Central memory CD8-positive, alpha-beta T cell (primary cell): ENCODE data around the gene MGAT4B.
A peak's percentile ranks its signal among the peaks of the same experiment; 100 is the strongest.

Experiments used
- ATAC-seq: fragments of 150-1000 bp; cut with Tn5 transposase; replicated peaks from 2 replicates; pipeline ENCODE4 v1.10.0; 2022; ENCODE audit warnings: mild to moderate bottlenecking, moderate FRiP score, moderate number of reproducible peaks; ENCODE audit not compliant: poor library complexity, severe bottlenecking; ENCODE audit errors: extremely low read depth
- DNase-seq, 2 donors: peaks; one replicate each; pipeline ENCODE4 v3.0.0; 2021; ENCODE audit warnings: low spot score in 2 of 2
- H3K27ac Mint-ChIP-seq: one replicate; pipeline ENCODE4 v1.8.0; 2022; ENCODE audit warnings: low read depth, mild to moderate bottlenecking, moderate library complexity, mixed read lengths
- H3K27me3 Mint-ChIP-seq: one replicate; pipeline ENCODE4 v1.8.0; 2022; ENCODE audit warnings: mixed read lengths
- H3K36me3 Mint-ChIP-seq: one replicate; pipeline ENCODE4 v1.8.0; 2022; ENCODE audit warnings: mild to moderate bottlenecking, moderate library complexity, mixed read lengths; ENCODE audit not compliant: insufficient read depth
- H3K4me1 Mint-ChIP-seq: one replicate; pipeline ENCODE4 v1.8.0; 2022; ENCODE audit warnings: mixed read lengths
- H3K4me3 Mint-ChIP-seq: one replicate; pipeline ENCODE4 v1.8.0; 2022; ENCODE audit warnings: mild to moderate bottlenecking, moderate library complexity, mixed read lengths
- H3K9me3 Mint-ChIP-seq: one replicate; pipeline ENCODE4 v1.8.0; 2022; ENCODE audit warnings: mixed read lengths

The MGAT4B gene

DNA sequence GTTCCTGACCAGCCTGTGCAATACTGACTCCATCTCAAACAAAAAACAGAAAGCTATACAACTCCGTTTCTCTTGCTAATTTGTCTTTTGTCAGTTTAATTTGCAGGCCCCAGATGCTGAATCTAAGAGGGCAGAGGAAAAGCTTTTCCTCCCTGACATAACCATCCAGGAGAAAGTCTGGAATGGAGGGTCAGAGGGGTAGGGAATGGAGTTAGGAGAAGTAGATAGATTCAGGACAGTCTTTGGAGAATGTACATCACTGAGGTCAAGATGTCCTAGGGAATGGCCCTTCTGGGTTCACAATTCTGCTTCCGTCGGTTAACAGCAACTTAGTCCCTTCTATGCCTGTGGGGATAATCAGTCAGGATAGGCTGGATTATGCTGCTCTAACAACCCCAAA is 7.4 kb upstream of the MGAT4B start:
- peaks cover 7% of the 10 kb centered on the region for H3K36me3 Mint-ChIP-seq
- H3K4me1 Mint-ChIP-seq, result peaks cover 12% of the 10 kb centered on the region
- no peak for DNase-seq
- H3K27ac Mint-ChIP-seq, result no peak overlapping the region
- H3K4me3 Mint-ChIP-seq, result no peak overlapping the region
- no peak for ATAC-seq
- H3K9me3 Mint-ChIP-seq, result no peaks in the 10 kb centered on the region
- H3K27me3 Mint-ChIP-seq, result no peaks in the 10 kb centered on the region

DNA sequence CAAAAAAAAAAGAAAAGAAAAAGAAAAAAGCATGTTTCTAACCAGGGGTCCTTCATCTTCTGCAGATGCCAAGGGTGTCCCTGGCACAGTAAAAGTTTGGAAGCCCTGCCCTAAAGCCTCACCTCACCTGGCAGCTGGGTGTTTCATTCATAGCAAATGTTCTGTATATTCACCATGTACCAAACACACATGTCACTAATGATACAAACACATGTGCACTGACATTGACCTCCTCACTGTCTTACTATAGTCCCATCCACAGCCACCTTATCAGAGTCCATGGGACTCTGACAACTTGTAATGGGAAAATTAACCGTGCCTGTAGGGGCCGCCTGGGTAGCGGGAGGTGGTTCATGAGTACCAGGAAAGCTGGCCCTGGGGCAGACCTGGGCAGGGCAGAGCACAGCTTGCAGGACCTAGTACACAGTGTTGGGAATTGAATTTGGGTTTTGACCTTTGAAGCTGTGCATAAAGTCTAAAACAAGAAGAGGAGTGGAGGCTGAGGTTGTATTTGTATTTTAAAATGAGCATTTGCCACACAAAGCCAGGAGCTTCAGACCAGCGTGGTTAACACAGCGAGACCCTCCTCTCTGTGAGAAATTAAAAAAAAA is 6.4 kb upstream of the MGAT4B start:
- H3K4me3 Mint-ChIP-seq, result no peak overlapping the region
- ATAC-seq, result no peak

DNA sequence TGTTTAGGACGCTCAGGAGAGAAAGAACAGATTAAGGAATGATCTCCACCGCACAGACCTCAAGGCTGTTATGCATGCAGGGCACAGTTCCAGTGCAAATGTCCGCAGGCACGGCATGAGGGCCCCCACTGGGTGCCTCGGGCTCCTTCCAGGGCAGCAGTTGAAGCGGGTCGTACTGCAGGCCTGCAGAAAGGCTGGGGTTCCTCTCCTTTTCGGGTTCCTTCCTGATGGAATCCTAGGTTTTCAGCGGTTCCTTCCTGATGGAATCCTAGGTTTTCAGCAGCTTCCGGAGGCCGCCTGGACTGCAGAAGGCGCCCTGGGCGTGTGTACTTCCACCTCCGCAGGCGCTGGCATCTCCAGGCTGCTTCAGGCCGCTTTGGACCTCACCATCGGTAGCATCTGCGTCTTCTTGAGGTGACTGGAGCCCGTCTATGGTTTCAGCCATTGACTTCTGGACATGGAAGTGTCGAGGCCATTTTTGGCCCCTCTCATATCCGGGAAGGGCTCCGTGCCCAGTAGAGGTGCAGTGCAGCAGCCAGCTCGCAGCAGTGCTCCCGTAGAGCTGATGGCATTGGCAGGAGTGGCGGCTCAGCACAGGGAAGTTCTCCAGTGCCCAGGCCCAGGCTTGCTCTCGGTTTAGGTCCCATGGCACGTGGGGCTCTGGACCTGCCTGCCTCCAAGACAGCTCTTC is 5.6 kb upstream of the MGAT4B start:
- H3K27me3 Mint-ChIP-seq, result no peaks in the 10 kb centered on the region
- H3K36me3 Mint-ChIP-seq, result peaks cover 2% of the 10 kb centered on the region
- H3K9me3 Mint-ChIP-seq, result no peaks in the 10 kb centered on the region
- no peak for DNase-seq
- no peak overlapping the region for H3K27ac Mint-ChIP-seq
- H3K4me3 Mint-ChIP-seq, result no peak overlapping the region
- no peaks in the 10 kb centered on the region for H3K4me1 Mint-ChIP-seq
- ATAC-seq, result no peak

More for the DNA sequence above, 6.4 kb upstream of the MGAT4B start:
- DNase-seq, result no peak
- H3K27ac Mint-ChIP-seq, result no peak overlapping the region
- H3K9me3 Mint-ChIP-seq, result no peaks in the 10 kb centered on the region
- H3K27me3 Mint-ChIP-seq, result no peaks in the 10 kb centered on the region
- peaks cover 3% of the 10 kb centered on the region for H3K36me3 Mint-ChIP-seq
- H3K4me1 Mint-ChIP-seq, result peaks cover 3% of the 10 kb centered on the region

DNA sequence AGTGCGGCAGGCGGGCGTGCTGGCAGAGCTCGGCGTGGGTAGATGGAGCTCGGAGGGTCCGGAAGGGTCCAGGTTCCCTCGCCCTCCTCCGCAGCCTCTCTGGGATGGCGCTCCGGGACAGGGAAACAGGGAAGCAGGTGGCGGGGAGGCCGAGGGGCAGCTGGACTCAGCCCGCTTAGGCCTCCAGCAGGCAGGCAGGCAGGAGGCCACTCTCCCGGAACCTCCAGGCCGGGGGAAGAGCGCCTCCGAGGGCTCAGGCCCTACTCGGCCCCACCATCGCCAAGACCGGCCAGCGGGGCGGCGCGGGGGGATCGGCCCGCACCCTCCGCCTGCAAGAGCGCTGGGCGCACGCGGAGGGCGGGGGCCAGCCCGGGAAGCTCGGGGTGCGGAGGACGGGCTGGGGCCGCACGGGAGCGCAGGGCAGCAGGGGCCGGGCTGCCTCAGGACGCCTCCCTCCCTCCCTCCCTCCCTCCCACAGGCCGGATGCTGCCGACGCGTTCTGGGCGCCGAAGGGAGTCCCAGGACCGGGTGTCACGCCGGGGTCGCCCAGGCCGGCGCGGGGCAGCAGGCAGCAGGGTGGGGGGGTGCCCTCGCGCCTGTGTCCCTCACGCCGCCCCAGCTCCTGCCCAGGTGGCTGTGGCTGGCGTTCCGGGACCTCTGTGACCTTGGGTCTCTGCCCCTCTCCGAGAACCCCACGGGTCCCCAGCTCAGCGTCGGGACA is 977 bp downstream of the MGAT4B start:
- peak overlapping the region; percentile 85 for H3K4me3 Mint-ChIP-seq
- no peaks in the 10 kb centered on the region for H3K9me3 Mint-ChIP-seq
- H3K4me1 Mint-ChIP-seq, result peaks cover 26% of the 10 kb centered on the region

DNA sequence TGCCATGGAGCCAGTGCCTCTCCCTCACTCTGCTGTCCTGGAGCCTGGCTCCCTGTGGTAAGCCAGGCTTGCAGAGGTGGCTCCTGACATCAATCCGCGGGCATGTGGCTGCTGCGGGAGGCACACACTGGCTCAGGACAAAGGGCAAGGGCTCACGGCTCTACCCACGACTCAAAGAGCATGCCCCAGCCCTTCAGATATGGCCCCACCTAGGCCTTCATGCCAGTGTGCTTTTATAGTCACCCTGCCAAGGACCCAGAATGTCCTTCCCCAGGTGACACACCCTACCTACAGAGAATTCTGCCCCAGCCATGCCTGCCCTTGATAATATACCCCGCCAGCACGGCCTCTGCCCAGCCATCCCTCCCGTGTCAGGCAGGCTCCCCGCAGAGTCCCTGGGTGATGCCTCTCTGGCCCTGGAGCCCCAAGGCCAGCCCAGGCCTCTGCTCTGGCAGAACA is 1.6 kb downstream of the MGAT4B start:
- Mint-ChIP-seq H3K27ac (peak overlapping the region; percentile 88), H3K27me3 (no peaks in the 10 kb centered on the region), H3K4me3 (peak overlapping the region; percentile 85), H3K9me3 (no peaks in the 10 kb centered on the region), H3K36me3 (peaks cover 14% of the 10 kb centered on the region), H3K4me1 (peaks cover 26% of the 10 kb centered on the region)
- ATAC-seq, result no peak
- no peak for DNase-seq

More for the DNA sequence above, 977 bp downstream of the MGAT4B start:
- ATAC-seq (peak; percentile 16), DNase-seq (no peak)
- peak overlapping the region; percentile 88 for H3K27ac Mint-ChIP-seq
- H3K36me3 Mint-ChIP-seq, result peaks cover 12% of the 10 kb centered on the region
- no peaks in the 10 kb centered on the region for H3K27me3 Mint-ChIP-seq

DNA sequence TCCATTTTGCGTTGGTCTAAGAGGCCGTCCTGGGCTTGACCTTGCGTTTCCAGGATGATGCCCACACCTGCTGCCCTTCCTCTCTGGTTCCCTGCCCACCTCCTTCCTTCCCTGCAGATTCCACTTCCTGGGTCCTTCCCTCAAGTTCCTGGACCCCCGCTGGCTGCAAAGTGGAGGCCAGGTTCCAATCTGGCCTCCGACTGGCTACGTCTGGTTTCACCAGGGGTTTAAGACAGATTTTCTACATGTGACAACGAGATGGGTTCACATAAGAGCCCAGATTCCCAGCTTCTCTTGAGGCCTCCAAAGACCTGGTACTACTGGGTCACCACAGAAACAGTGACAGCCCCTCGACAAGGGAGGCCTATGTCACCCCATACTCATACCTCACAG is 2.1 kb downstream of the MGAT4B start:
- no peak overlapping the region for H3K27ac Mint-ChIP-seq
- H3K4me3 Mint-ChIP-seq, result peak overlapping the region; percentile 85
- ATAC-seq (no peak), DNase-seq (no peak)
- peaks cover 26% of the 10 kb centered on the region for H3K4me1 Mint-ChIP-seq
- no peaks in the 10 kb centered on the region for H3K27me3 Mint-ChIP-seq
- no peaks in the 10 kb centered on the region for H3K9me3 Mint-ChIP-seq
- H3K36me3 Mint-ChIP-seq, result peaks cover 16% of the 10 kb centered on the region

DNA sequence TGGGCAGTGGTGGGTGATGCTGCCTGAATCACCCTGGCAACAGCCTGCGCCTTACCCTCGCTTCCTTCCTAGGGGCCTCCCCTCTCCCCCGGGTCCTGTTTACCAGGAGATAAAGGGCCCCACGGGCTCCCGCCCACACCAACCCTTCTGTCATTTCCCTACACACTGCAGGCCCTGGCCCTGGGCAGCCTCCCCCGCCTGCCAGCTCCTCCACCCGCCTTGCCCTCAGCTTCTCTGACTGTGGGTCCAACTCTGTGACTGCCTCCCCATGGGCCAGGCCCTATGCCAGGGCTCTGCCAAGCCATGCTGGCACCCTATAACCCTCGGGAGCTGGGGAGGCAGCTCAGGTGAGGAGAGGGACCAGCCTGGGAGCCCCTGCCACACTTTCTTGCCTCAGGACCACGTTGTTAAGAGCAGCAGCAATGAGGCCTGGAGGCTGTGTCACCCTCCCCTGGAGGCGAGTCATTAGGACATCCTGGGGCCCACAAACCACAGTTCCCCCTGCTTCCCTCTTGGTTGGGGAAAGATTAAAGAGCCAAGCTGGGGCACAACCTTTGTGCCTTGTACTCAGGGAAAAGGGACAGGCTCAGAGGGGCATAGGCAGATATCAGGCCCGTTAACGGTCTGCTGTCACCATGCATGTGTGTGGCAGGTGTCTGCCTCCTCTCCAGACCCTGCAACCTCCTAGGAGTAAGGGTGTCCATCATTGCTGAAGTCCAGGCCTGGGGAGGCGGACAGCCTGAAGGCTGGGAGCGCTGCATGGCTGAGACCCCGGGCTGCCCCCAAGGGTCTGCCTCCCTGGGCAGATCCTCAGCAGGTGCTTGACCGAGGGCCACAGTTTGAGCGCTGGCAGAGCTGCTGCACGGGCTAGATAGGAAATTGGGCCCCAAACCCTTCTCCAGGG is 2.8 kb downstream of the MGAT4B start:
- peaks cover 26% of the 10 kb centered on the region for H3K4me1 Mint-ChIP-seq
- no peak for DNase-seq
- H3K9me3 Mint-ChIP-seq, result no peaks in the 10 kb centered on the region

DNA sequence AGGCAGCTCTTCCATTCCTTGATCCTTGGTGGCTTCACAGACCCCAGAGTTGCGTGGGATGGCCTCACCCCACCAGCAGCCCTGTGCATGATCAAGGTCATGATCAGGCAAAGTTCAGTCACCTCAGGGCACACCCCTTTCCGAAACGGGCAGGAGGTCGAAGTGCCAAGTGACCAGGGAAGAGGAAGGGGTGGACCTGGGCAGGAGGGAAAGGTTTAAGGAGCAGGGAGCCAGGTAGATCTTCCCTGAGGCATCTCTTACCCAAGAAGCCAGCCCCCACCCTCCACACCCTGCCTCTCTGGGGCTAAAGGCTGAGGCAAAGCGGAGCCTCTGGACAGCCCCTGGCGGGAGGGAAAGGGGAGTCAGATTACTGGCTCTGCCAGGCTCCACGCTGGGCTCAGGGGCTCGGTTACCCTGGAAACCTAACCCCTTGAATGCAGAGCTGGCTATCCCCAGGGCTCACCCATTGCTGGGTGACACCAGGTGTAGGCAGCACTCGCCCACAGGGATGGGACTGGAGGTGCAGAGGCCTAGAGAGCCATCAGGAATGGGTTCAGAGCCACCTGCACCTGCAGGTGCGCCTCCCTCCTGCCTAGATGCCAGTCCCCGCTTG is 3.6 kb downstream of the MGAT4B start:
- H3K4me1 Mint-ChIP-seq, result peaks cover 26% of the 10 kb centered on the region
- H3K4me3 Mint-ChIP-seq, result no peak overlapping the region
- ATAC-seq (no peak), DNase-seq (no peak)
- H3K36me3 Mint-ChIP-seq, result peaks cover 20% of the 10 kb centered on the region
- H3K9me3 Mint-ChIP-seq, result no peaks in the 10 kb centered on the region
- H3K27ac Mint-ChIP-seq, result no peak overlapping the region
- H3K27me3 Mint-ChIP-seq, result no peaks in the 10 kb centered on the region

More for the DNA sequence above, 2.8 kb downstream of the MGAT4B start:
- no peaks in the 10 kb centered on the region for H3K27me3 Mint-ChIP-seq
- H3K36me3 Mint-ChIP-seq, result peaks cover 19% of the 10 kb centered on the region
- ATAC-seq, result no peak
- H3K27ac Mint-ChIP-seq, result no peak overlapping the region
- peak overlapping the region; percentile 85 for H3K4me3 Mint-ChIP-seq

DNA sequence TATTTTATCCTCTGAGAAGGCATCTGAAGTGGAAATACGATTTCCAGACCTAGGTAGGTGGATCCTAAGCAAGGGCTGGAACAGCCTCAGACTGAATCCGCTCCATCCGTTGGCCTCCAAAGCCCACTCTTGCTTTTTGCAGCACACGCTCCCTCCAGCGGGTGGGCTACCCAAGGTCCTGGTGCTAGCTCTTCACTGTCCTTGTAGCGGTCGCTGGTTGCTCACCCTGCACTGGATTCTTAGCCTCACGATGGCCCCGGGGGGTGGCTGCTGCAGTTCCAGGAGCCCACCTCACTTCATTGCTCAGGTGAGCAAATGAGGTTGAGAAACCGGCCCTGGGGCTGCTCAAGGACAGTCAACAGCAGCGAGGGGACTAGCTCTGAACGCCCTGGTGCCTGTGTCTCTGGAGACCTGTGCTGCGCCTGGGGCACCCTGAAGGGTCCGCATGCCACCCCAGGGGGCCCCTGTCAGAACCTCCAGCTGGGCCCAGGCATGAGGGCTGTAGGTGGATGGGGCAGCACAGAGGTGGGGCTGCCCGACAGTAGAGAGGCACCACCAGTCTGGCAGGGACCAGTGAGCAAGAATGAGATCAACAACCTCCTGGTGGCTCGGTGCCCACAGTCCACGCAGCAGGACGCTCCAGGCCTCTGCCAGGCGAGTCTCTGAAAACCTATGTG is 4.3 kb downstream of the MGAT4B start:
- no peaks in the 10 kb centered on the region for H3K27me3 Mint-ChIP-seq
- no peaks in the 10 kb centered on the region for H3K9me3 Mint-ChIP-seq
- DNase-seq (no peak), ATAC-seq (no peak)
- peaks cover 21% of the 10 kb centered on the region for H3K36me3 Mint-ChIP-seq
- no peak overlapping the region for H3K4me3 Mint-ChIP-seq
- peaks cover 26% of the 10 kb centered on the region for H3K4me1 Mint-ChIP-seq
- H3K27ac Mint-ChIP-seq, result no peak overlapping the region

DNA sequence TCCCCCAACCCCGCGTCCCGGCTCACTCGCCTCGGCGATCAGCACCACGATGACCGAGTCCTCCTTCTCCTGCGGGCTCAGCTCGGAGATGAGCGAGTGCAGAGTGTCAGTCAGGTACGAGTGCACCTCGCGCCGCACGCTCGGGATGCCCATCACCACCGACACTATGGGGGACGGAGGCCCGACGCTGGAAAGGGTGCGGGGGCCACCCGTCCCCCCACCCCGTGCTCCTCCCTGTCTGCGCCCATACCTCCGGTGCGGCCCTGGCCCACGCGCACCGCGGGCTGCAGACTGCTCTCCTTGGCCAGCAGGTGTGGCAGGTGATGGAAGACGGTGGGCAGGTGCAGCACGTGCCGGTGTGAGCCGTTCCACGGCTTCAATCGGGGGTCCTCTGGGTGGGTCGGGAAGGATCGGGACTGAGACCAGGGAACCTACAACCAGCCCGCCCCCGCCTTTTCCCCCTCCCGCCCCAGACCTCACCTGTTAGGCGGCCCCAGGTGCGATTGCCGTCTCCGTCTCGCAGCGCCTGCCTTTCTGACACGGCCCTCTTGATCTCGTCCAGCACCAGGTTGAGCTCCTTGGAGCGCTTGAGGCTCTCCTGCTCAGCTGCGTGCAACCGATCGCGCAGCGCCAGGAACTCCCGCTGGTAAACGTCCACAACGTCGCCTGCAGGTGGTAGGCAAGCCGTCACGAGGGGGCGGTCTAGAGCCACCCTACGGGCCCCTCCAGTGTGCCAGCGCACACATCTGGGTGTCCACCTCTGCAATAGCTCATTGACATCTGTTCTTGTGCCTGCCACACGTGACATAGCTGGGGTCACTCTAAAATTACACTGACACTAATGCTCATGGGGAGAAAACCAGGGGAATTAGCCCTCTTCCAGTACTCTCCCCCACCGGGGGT is 5.1 kb downstream of the MGAT4B start:
- no peaks in the 10 kb centered on the region for H3K9me3 Mint-ChIP-seq
- H3K4me1 Mint-ChIP-seq, result peaks cover 32% of the 10 kb centered on the region
- H3K27me3 Mint-ChIP-seq, result no peaks in the 10 kb centered on the region
- DNase-seq (peak; percentile 72 to 78), ATAC-seq (peak; percentile 50)
- H3K36me3 Mint-ChIP-seq, result peaks cover 28% of the 10 kb centered on the region
- H3K4me3 Mint-ChIP-seq, result no peak overlapping the region
- no peak overlapping the region for H3K27ac Mint-ChIP-seq

DNA sequence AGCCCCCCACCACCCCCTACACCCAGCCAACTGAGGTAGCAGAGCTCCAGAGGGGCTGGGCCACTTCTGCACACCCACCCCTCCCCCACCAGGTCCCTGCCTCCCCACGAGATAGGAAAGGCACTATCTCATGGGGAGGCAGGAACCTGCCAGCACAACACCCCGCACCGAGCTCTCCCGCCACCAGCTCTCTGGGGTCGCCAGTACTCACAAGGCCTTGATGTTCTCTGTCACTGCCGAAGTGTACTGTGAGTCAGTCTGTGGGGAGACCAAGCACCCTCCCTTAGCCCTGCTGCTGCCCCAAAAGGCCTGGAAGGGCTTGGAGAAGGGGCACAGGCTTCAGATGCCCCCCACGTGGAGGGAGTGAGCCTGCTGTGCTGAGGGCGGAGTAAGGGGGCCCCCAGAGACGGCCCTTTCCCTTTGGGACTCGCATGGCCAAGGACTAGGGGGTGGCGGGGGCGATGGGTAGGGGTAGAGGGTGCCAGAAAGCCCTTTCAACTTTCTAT is 5.9 kb downstream of the MGAT4B start:
- DNase-seq (no peak), ATAC-seq (no peak)
- no peak overlapping the region for H3K4me3 Mint-ChIP-seq
- H3K27me3 Mint-ChIP-seq, result no peaks in the 10 kb centered on the region
- H3K9me3 Mint-ChIP-seq, result no peaks in the 10 kb centered on the region
- peaks cover 28% of the 10 kb centered on the region for H3K36me3 Mint-ChIP-seq
- H3K27ac Mint-ChIP-seq, result no peak overlapping the region
- peaks cover 33% of the 10 kb centered on the region for H3K4me1 Mint-ChIP-seq
